ENCODE measurements around the gene RAVER2.
A peak's percentile ranks its signal among the peaks of the same experiment; 100 is the strongest.

The RAVER2 gene

DNA sequence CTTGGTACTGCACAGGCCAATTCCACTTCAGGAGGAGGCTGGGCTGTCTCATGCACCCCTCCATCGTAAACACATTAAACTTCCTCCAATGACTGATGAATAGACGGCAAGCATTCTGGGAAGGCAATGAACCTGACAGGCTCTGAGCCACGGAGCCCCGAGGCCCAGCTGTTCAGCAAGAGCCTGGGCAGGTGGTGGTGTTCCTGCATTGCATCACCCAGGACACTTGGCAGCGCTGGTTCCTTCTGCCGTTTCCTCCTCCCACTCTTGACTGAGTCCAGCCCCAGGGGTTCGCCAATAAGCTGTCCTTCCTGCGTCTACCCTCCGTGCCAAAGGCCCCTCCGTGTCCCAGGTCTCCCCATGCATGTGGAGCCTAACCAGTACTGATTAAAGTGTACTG lies 111.7 kb downstream of the RAVER2 start:
- in situ Hi-C loops (cut with HindIII; ENCODE audit: low sequenced_read_pairs), result no loop called here
- TF ChIP-seq, protein P1, sequence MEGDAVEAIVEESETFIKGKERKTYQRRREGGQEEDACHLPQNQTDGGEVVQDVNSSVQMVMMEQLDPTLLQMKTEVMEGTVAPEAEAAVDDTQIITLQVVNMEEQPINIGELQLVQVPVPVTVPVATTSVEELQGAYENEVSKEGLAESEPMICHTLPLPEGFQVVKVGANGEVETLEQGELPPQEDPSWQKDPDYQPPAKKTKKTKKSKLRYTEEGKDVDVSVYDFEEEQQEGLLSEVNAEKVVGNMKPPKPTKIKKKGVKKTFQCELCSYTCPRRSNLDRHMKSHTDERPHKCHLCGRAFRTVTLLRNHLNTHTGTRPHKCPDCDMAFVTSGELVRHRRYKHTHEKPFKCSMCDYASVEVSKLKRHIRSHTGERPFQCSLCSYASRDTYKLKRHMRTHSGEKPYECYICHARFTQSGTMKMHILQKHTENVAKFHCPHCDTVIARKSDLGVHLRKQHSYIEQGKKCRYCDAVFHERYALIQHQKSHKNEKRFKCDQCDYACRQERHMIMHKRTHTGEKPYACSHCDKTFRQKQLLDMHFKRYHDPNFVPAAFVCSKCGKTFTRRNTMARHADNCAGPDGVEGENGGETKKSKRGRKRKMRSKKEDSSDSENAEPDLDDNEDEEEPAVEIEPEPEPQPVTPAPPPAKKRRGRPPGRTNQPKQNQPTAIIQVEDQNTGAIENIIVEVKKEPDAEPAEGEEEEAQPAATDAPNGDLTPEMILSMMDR (IDR thresholded peaks at IDR 0.05; ENCODE audit: low read depth, low read length, missing control alignments), result no peak
- no peak for DNase-seq (ENCODE audit: low read depth)
- no peak overlapping the region for H3K4me3 ChIP-seq (ENCODE audit: low read depth, low read length)

DNA sequence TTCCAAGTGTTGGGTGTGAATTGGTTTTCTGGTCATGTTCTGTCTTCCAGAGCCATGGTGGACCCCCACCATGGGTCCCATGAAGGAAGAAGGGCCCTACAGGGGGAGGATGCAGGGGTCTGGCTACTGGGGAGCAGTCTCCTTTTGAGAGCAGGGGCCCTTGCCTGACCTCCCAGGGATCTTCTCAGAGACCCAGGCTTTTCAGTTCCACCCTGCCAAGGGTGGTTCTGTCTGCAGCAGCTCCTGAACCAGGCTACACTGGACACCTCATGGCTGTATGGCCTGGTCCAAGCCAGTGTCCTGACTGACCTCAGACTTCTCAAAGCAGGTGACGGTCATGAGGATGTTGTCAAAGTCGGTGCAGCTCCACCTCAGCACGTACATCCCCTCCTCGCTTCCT lies 112.5 kb downstream of the RAVER2 start:
- TF ChIP-seq, protein P1 (IDR thresholded peaks at IDR 0.05; ENCODE audit: low read depth, low read length, missing control alignments), result no peak
- no peak overlapping the region for H3K4me3 ChIP-seq (ENCODE audit: low read depth, low read length)
- in situ Hi-C loops (cut with HindIII; ENCODE audit: low sequenced_read_pairs), result no loop called here
- no peak for DNase-seq (ENCODE audit: low read depth)

DNA sequence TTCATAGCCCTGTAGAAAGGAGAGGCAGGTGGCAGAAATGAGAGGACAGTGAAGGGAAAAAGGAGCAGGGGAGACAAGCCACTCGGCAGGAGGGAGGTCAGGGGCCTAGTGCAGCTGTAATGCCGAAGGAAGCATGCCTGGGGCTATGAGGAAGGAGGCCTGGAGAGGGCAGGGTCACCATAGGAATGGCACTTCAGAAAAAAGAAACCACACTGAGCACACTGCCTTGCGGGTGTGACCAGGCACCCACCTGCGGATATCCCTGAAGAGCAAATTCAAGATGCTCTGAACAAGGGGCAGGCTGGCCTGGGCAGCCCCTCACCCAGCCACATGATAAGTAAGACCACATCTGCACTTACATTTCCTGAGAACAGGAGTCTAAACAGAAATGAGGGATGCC lies 116.7 kb downstream of the RAVER2 start:
- no peak for DNase-seq (ENCODE audit: low read depth)
- TF ChIP-seq, protein P1 (IDR thresholded peaks at IDR 0.05; ENCODE audit: low read depth, low read length, missing control alignments), result peak; percentile 31

DNA sequence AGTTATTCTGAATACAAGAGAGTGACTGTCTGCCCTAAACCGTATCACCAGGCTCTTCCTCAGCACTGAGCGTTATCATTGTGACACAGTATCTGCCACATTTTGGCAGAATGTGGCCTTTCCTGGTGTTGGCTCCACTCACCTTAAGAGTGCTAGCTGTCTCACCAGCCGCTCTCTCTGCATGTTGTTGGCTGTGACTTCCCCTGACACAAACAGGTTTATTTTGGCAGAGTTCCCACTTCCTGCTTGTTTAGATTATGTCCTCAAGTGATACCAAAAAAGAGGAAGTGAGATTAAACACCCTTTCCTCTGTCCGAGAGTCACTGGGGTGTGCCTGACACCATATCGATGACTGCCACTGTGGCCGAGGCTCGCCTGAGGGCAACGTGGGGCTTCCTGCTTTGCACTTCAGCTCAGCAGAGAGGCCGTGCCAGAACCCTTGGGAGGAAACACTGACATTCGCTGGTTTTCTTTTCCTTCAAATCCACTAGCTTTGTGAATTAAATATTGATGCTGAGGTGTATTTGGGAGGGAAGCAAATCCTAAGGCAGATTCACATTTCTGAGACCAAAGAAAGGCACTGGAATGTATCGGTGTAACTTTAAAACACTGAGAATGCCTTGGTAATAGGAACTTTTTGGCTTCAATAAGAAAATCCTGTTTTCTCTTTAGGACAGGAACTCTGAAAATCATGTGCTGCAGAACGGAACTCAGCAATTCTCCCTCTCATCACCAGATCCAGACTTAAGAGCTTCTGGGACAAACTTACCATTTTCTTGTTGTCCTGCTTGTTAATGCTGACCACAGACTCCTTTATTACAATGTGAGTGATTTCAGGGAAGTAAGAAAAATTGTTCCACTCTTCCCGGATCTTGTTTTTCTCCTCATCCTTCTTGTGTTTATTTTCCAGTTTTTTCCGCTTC lies 119.4 kb downstream of the RAVER2 start:
- DNase-seq (ENCODE audit: low read depth), result no peak
- no peak overlapping the region for H3K4me3 ChIP-seq (ENCODE audit: low read depth, low read length)
- TF ChIP-seq, protein P1 (IDR thresholded peaks at IDR 0.05; ENCODE audit: low read depth, low read length, missing control alignments), result no peak
- in situ Hi-C loops (cut with HindIII; ENCODE audit: low sequenced_read_pairs), result no loop called here

More for the DNA sequence above, 116.7 kb downstream of the RAVER2 start:
- in situ Hi-C loops (cut with HindIII; ENCODE audit: low sequenced_read_pairs), result no loop called here
- H3K4me3 ChIP-seq (ENCODE audit: low read depth, low read length), result no peak overlapping the region

DNA sequence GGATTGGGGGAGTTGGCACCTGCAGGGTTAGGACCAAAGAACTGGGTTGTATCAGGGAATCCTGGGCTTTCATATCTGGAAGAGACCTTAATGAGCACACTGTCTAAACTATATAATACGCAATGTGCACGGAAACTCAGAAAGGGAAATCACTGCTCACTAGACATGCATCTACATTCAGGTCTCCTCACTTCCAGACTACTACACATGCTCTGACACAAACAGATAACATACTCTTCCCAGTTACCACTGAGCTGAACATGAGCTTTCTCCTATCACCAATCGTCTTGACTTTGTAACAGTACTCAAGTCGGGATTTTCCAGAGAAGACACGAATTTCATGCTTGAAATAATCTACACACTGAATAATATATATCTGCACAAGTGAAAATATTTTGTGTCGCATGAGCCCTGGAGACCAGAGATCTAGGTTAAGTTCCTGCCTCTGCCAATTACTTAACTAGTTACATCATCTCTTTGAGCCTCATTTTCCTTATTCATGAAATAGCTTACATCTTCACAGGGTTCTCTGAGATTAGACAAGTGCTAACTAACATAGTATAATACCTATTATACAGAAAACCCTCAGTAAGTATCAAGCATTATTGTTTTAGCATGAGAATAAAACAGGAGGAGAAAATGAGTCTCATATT lies 120.4 kb downstream of the RAVER2 start:
- TF ChIP-seq, protein P1 (IDR thresholded peaks at IDR 0.05; ENCODE audit: low read depth, low read length, missing control alignments), result no peak
- DNase-seq (ENCODE audit: low read depth), result no peak
- H3K4me3 ChIP-seq (ENCODE audit: low read depth, low read length), result no peak overlapping the region
- in situ Hi-C loops (cut with HindIII; ENCODE audit: low sequenced_read_pairs), result no loop called here

GRCh38 chr1:64866689-64867088 lies 121.8 kb downstream of the RAVER2 start:
- no peak for DNase-seq (ENCODE audit: low read depth)
- in situ Hi-C loops (cut with HindIII; ENCODE audit: low sequenced_read_pairs), result no loop called here
- TF ChIP-seq, protein P1 (IDR thresholded peaks at IDR 0.05; ENCODE audit: low read depth, low read length, missing control alignments), result no peak
- H3K4me3 ChIP-seq (ENCODE audit: low read depth, low read length), result no peak overlapping the region

Measured in astrocyte of the cerebellum (primary cell).